Measurements from ENCODE around the gene UBALD1. TPM values are rescaled to one million over a fixed set of nuclear protein-coding genes. Genes with fewer than 3 reads are reported as not detected.

Gene UBALD1
- total and polyA plus RNA-seq, 10 of the 15 experiments (the other 5 are each of a cell fraction or from before 2014, with no cell fraction given): 0.05 to 32.7 (median 5.1) TPM

DNA sequence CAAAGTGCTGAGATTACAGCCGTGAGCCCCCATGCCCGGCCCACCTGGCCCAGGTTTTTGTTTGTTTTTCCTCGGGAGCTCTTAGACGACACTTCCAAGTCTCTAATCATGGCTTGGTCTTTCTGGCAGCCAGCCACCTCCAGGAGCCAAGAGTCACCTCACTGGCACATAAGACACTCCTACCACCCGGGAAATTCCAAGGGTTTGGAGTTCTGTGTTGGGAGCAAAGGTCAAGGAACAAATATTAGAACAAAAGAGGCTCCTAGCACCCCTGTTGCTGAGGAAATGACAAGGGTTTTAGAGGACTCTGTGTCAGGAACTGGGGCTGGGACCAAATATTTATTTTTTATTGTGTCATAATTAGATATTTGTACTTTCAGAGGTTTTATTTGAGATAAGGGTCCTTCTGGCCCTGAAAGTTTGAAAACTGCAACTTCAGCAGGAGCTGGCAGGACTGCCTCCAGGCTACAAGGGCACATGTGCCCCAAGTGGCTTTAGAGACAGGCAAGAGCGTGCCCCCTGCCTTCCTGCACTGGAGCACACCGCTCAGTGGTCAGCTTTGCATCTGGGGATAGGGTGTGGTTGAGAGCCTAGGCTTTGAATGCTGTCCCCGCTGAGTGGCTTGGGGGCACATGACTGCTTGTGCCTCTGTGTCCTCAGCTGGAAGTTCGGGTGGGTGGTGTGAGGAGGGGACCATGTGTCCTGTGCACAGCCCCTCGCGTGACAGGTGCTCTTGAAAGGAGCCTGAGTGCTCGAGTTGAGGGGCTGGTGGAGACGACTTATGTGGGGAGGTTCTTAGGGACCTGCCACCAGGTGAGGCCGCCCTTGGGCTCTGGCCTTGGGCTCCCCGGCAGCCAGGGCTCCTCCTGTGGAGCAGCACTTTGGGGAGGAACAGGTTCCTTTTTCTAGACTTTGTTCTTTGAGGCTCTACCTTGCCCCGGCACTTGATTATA lies 39.6 kb upstream of the UBALD1 start:
- ChIA-PET CTCF (interaction anchor here (0.6 kb wide), 2 partner anchors 41 to 147 kb away, joined by 3 read pairs; no protein-coding TSS in a partner anchor), RAD21 (ENCODE audit: unreplicated experiment) (no interaction called here), POLR2A (no interaction called here), SMC1A (ENCODE audit: uncharacterized antibody, unreplicated experiment) (interaction anchor here (0.9 kb wide), 1 partner anchor 181 kb away, joined by 3 read pairs; no protein-coding TSS in a partner anchor)
- no peak overlapping the region for H3K4me3 ChIP-seq
- H3K79me2 ChIP-seq (ENCODE audit: control insufficient read depth, insufficient read depth, low read length): no peaks in the 10 kb centered on the region; the same call in 1 of the 2 replicates
- peaks cover 17 to 40% of the 10 kb centered on the region in 2 experiments; a peak in 3 of 4 replicates for H3K36me3 ChIP-seq (ENCODE audit: control insufficient read depth in 2 of 2, insufficient read depth in 2 of 2, low read length in 1 of 2)
- WGBS (ENCODE audit: insufficient coverage, insufficient replicate concordance, low lambda C conversion rate, missing lambda C conversion rate): 94% methylated on average over 16 of the region's 16 CpGs
- no peak for FAIRE-seq
- DNase-seq (ENCODE audit: low read depth, low spot score): no peak
- no peak for ATAC-seq
- H3K9me3 ChIP-seq (replicated peaks; ENCODE audit: control insufficient read depth, insufficient read depth, low read length): no peaks in the 10 kb centered on the region
- no peak for TF ChIP-seq RB1 (IDR thresholded peaks at IDR 0.05; ENCODE audit: borderline replicate concordance)
- no peak for TF ChIP-seq SREBF1 (IDR thresholded peaks at IDR 0.05; ENCODE audit: low read length)
- TF ChIP-seq, protein P1, sequence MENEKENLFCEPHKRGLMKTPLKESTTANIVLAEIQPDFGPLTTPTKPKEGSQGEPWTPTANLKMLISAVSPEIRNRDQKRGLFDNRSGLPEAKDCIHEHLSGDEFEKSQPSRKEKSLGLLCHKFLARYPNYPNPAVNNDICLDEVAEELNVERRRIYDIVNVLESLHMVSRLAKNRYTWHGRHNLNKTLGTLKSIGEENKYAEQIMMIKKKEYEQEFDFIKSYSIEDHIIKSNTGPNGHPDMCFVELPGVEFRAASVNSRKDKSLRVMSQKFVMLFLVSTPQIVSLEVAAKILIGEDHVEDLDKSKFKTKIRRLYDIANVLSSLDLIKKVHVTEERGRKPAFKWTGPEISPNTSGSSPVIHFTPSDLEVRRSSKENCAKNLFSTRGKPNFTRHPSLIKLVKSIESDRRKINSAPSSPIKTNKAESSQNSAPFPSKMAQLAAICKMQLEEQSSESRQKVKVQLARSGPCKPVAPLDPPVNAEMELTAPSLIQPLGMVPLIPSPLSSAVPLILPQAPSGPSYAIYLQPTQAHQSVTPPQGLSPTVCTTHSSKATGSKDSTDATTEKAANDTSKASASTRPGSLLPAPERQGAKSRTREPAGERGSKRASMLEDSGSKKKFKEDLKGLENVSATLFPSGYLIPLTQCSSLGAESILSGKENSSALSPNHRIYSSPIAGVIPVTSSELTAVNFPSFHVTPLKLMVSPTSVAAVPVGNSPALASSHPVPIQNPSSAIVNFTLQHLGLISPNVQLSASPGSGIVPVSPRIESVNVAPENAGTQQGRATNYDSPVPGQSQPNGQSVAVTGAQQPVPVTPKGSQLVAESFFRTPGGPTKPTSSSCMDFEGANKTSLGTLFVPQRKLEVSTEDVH (IDR thresholded peaks at IDR 0.05; ENCODE audit: low read depth, partially characterized antibody): no peak
- TF ChIP-seq MAX (IDR thresholded peaks at IDR 0.05; ENCODE audit: low read depth, low read length): no peak
- no peak for TF ChIP-seq CHD4 (IDR thresholded peaks at IDR 0.05)
- TF ChIP-seq ZNF217 (IDR thresholded peaks at IDR 0.05): no peak
- TF ChIP-seq RUNX3 (IDR thresholded peaks at IDR 0.05; ENCODE audit: low read length): no peak
- TF ChIP-seq CREB1 (IDR thresholded peaks at IDR 0.05; ENCODE audit: low read depth): no peak
- no peak for TF ChIP-seq HDGF (IDR thresholded peaks at IDR 0.05)
- no peak for TF ChIP-seq YBX1 (IDR thresholded peaks at IDR 0.05)
- TF ChIP-seq CEBPZ (IDR thresholded peaks at IDR 0.05; ENCODE audit: low read depth, low read length): no peak
- TF ChIP-seq ZNF274 (IDR thresholded peaks at IDR 0.05; ENCODE audit: insufficient read depth, insufficient read length): no peak
- in situ Hi-C loops (cut with MboI): no loop called here
- H3K27ac ChIP-seq (ENCODE audit: control insufficient read depth, insufficient read depth): no peak overlapping the region
- no peaks in the 10 kb centered on the region for H3K27me3 ChIP-seq (replicated peaks in 1 of 2; ENCODE audit: control insufficient read depth in 2 of 2, insufficient read depth in 2 of 2, low read length in 1 of 2)
- no peak overlapping the region for H3K4me2 ChIP-seq (ENCODE audit: control insufficient read depth, insufficient read depth)
- H3K4me1 ChIP-seq (ENCODE audit: control insufficient read depth, insufficient read depth, low read length): no peaks in the 10 kb centered on the region
- H3K9ac ChIP-seq (ENCODE audit: control insufficient read depth, insufficient read depth, low read length): no peak overlapping the region
- no peak overlapping the region for H2AFZ ChIP-seq (ENCODE audit: control insufficient read depth, low read depth, low read length)
- intact Hi-C loops (cut with micrococcal nuclease; ENCODE audit: unreplicated experiment): no loop called here
- no peaks in the 10 kb centered on the region for H4K20me1 ChIP-seq (ENCODE audit: control insufficient read depth, insufficient read depth)
- BruUV-seq (replicated peaks): no TSS peak

Measured in GM12878 (cell line).